ENCODE data around the gene ZNF652.

- TF ChIP-seq CTCF (IDR thresholded peaks at IDR 0.05; ENCODE audit: low read length) (no peak), EZH2 (IDR thresholded peaks at IDR 0.05; ENCODE audit: borderline replicate concordance, low read length) (no peak)
Observed at GRCh38 chr17:49358641-49359247, 3.3 kb downstream of the ZNF652 start.

Data from OCI-LY1 (cell line).